Measurements from ENCODE around the gene DENND4A. TPM values are rescaled to one million over a fixed set of nuclear protein-coding genes. Genes with fewer than 3 reads are reported as not detected.
A peak's percentile ranks its signal among the peaks of the same experiment; 100 is the strongest.

The DENND4A gene
- total RNA-seq, 1 donor: 37.6 TPM

DNA sequence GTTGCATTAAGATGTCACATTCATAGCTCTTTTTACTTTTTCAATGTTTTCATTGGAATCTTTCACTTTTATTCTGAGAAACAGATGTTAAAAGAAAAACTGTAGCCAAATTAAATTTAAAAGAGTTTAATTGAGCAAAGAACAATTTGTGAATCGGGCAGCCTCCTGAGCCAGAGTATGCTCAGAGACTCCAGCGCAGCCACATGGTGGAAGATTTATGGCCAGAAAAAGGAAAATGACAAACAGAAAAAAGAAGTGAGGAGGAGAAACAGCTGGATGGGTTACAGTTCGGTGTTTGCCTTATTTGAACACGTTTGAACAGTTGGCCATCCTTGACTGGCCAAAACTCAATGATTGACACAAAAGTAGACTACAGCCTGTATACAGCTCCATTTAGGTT is 43.4 kb upstream of the DENND4A start:
- H3K4me3 ChIP-seq (ENCODE audit: low read depth, low read length): no peak overlapping the region
- no peak for DNase-seq (ENCODE audit: low read depth)
- TF ChIP-seq, protein P1, sequence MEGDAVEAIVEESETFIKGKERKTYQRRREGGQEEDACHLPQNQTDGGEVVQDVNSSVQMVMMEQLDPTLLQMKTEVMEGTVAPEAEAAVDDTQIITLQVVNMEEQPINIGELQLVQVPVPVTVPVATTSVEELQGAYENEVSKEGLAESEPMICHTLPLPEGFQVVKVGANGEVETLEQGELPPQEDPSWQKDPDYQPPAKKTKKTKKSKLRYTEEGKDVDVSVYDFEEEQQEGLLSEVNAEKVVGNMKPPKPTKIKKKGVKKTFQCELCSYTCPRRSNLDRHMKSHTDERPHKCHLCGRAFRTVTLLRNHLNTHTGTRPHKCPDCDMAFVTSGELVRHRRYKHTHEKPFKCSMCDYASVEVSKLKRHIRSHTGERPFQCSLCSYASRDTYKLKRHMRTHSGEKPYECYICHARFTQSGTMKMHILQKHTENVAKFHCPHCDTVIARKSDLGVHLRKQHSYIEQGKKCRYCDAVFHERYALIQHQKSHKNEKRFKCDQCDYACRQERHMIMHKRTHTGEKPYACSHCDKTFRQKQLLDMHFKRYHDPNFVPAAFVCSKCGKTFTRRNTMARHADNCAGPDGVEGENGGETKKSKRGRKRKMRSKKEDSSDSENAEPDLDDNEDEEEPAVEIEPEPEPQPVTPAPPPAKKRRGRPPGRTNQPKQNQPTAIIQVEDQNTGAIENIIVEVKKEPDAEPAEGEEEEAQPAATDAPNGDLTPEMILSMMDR (IDR thresholded peaks at IDR 0.05; ENCODE audit: insufficient read depth, low read depth, low read length): no peak

DNA sequence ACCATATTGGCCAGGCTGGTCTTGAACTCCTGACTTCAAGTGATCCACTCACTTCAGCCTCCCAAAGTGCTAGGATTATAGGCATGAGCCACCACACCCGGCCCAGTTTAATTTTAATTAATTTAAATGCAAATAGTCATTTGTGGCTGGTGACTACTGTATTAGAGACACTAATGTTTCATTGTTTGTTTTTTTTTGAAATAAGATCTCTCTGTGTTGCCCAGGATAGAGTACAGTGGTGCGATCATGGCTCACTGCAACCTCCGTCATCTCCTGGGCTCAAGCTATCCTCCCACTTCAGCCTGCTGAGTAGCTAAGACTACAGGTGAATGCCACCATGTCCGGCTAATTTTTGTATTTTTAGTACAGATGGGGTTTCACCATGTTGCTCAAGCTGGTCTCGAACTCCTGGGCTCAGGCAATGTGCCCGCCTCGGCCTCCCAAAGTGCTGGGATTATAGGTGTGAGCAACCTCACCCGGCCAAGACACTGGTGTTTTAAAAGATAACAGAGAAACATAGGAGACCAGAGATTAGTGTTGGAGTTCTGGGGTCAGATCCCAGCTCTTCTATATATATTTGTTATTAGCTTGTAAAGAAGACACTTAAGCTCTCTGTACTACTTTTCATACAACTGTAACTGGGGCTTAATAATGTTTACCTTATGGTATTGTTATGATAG is 42.6 kb upstream of the DENND4A start:
- no peak for DNase-seq (ENCODE audit: low read depth)
- TF ChIP-seq, protein P1 (IDR thresholded peaks at IDR 0.05; ENCODE audit: insufficient read depth, low read depth, low read length): no peak
- no peak overlapping the region for H3K4me3 ChIP-seq (ENCODE audit: low read depth, low read length)

DNA sequence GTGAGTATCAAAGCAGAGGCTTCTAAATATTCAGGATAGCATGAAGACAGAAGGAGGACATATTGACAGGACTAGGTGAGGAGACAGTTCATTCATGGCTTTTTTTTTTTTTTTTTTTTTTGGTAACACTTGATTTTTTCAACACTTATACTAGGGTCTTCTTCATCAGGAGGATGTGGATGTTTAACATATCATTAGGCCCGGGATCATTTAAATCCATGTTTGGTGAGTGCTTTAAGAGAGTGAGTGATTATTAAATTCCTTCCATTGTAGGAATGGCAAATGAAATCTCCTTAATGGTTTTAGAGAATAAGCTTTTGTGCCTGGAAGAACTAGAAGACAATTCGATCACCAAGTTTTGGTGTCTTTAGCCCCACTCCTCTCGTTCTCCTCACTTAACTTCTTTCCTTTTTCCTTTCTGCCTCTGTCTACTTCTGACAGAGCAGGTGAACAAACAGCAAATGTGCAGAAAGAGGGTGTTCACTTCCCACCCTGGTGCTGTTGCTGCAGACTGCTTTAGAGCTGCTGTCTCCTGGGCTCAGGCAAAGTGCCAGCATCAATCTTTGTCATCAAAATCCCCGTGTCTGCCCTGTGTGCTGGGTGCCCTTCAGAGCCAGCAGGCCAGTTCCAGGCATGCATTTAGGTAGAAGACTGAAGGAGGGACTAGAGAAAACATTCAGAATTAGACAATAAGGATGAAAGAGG is 41.6 kb upstream of the DENND4A start:
- no peak overlapping the region for H3K4me3 ChIP-seq (ENCODE audit: low read depth, low read length)
- no peak for DNase-seq (ENCODE audit: low read depth)
- TF ChIP-seq, protein P1 (IDR thresholded peaks at IDR 0.05; ENCODE audit: insufficient read depth, low read depth, low read length): no peak

DNA sequence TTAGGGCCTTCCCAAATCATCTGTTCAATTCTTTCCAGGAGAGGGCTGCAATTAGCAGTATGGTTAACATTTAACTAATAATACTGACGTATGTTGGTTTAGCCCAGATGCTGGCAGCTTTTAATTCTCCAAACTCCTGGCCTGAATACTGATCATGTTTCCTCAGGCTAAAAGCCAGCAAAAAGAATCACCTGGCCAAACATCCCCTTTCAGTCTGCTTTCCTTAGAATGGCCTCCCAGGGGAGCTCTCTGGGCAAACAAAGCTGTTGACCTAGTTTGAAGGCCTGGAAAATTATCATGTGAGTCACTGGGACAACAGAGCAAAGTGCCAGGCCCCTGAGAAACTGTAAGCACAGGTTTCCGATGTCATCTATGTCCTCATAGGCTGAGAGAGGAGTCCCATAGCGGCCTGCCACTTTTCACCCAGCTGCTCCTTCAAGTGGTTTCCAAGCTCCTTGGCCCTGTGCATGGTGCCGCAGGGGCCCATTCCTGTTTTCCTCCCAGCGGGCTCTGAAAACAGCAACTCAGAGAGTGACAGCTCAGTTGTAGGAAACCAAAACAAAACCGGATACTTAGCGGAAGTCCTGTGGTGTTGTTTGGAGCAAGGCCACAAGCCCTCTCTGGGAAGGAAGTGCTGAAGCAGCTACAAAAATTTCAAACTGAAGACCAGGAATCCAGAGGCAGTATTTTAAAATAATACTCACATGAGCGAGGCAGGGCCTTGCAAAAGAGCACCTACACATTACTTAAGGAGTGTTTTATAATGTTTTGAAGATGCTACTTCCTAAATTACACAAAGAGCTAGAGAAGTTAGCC is 40.7 kb upstream of the DENND4A start:
- TF ChIP-seq, protein P1 (IDR thresholded peaks at IDR 0.05; ENCODE audit: insufficient read depth, low read depth, low read length): no peak
- no peak overlapping the region for H3K4me3 ChIP-seq (ENCODE audit: low read depth, low read length)
- DNase-seq (ENCODE audit: low read depth): peak; percentile 92

DNA sequence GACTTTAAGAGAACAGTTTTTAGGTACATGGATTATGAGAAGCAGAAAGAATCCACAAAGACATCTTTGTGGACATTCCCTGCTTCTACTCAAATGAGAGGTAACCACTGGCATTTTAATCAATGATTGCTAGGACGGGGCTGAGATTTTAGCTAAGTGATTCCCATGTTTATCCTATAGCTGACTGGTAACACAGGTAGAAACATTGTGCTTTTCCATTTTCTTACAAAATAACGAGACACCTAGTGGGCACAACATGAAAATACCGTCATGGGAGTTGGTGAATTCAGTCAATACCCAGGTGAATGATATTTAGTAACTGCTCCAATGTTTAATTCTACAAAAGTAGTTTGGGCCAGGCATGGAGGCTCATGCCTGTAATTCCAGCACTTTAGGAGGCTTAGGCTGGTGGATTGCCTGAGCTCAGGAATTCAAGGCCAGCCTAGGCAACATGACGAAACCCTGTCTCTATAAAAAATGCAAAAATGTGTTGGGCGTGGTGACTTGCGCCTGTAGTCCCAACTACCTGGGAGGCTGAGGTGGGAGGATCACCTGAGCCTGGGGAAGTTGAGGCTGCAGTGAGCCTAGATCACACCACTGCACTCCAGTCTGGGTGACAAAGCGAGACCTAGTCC is 37.2 kb upstream of the DENND4A start:
- TF ChIP-seq, protein P1 (IDR thresholded peaks at IDR 0.05; ENCODE audit: insufficient read depth, low read depth, low read length): peak; percentile 49
- DNase-seq (ENCODE audit: low read depth): no peak
- no peak overlapping the region for H3K4me3 ChIP-seq (ENCODE audit: low read depth, low read length)

DNA sequence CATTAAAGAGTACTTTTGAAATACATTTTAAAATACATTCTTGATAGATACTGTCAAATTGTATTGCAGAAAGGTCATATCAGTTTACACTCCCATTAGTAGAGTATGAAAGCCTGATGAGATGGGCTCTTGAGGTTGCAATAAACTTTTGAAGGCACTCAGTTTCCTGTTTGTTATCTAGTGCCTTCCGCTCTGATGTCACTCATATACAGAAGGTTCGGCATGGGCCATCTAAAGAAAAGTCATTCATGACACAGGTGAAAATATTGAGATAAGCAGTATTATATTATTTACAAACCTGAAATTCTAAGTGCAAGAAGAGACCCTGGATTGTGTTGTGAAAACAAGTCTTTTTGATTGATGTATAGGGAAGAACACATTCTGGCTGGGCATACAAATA is 36.5 kb upstream of the DENND4A start:
- DNase-seq (ENCODE audit: low read depth): no peak
- H3K4me3 ChIP-seq (ENCODE audit: low read depth, low read length): no peak overlapping the region
- TF ChIP-seq, protein P1 (IDR thresholded peaks at IDR 0.05; ENCODE audit: insufficient read depth, low read depth, low read length): no peak
